GM18502 (cell line): ENCODE results near the gene UBASH3A.
A peak's percentile ranks its signal among the peaks of the same experiment; 100 is the strongest.
"Not testable (repeated sequence)": the region's sequence is repeated elsewhere in the genome, so short reads cannot be mapped to it uniquely, and the experiment has no call there.

Experiments used
- ATAC-seq: cut with Tn5 transposase; IDR thresholded peaks from one replicate; pipeline ENCODE4 v1.9.1; 2021; ENCODE audit warnings: mild to moderate bottlenecking; ENCODE audit not compliant: unreplicated experiment, poor library complexity

The UBASH3A gene

GRCh38 chr21:42406866-42407265 lies 3.2 kb downstream of the UBASH3A start:
- no peak for ATAC-seq

- no peak for ATAC-seq
Measured at GRCh38 chr21:42407476-42407875, 3.8 kb downstream of the UBASH3A start.

- ATAC-seq, result not testable (repeated sequence)
Measured at GRCh38 chr21:42408718-42409117, 5.0 kb downstream of the UBASH3A start.

- ATAC-seq, result no peak
Measured at GRCh38 chr21:42409366-42409765, 5.7 kb downstream of the UBASH3A start.

GRCh38 chr21:42411197-42411869 lies 7.6 kb downstream of the UBASH3A start:
- ATAC-seq, result no peak

- no peak for ATAC-seq
Measured at GRCh38 chr21:42411891-42412635, 8.4 kb downstream of the UBASH3A start.

- ATAC-seq, result no peak
Measured at GRCh38 chr21:42412636-42412933, 8.9 kb downstream of the UBASH3A start.

GRCh38 chr21:42413093-42413492 lies 9.4 kb downstream of the UBASH3A start:
- no peak for ATAC-seq

- ATAC-seq, result no peak
Measured at GRCh38 chr21:42413500-42413899, 9.8 kb downstream of the UBASH3A start.

- ATAC-seq, result no peak
Measured at GRCh38 chr21:42414066-42414465, 10.4 kb downstream of the UBASH3A start.

- no peak for ATAC-seq
Measured at GRCh38 chr21:42414553-42414927, 10.8 kb downstream of the UBASH3A start.

- peak; percentile 83 for ATAC-seq
Measured at GRCh38 chr21:42414928-42415769, 11.4 kb downstream of the UBASH3A start.

GRCh38 chr21:42417533-42417932 lies 13.8 kb downstream of the UBASH3A start:
- no peak for ATAC-seq

- ATAC-seq, result no peak
Measured at GRCh38 chr21:42418886-42419285, 15.2 kb downstream of the UBASH3A start.

- no peak for ATAC-seq
Measured at GRCh38 chr21:42419845-42420244, 16.1 kb downstream of the UBASH3A start.

GRCh38 chr21:42421018-42421793 lies 17.5 kb downstream of the UBASH3A start:
- no peak for ATAC-seq

GRCh38 chr21:42423197-42423675 lies 19.5 kb downstream of the UBASH3A start:
- ATAC-seq, result peak; percentile 62

GRCh38 chr21:42423685-42424084 lies 20.0 kb downstream of the UBASH3A start:
- ATAC-seq, result no peak

GRCh38 chr21:42424914-42425541 lies 21.3 kb downstream of the UBASH3A start:
- ATAC-seq, result peak; percentile 50

- peak; percentile 31 for ATAC-seq
Measured at GRCh38 chr21:42425591-42425990, 21.9 kb downstream of the UBASH3A start.
